Stomach (tissue), 9 donors: ENCODE data around the gene FUZ. TPM values are rescaled to one million over a fixed set of nuclear protein-coding genes. Genes with fewer than 3 reads are reported as not detected.

Source experiments
- DNase-seq, 2 donors: peaks; one replicate each; pipeline versions ENCODE4 v3.0.0 to v3.0.0-alpha.2; 2013 to 2019
- H3K27ac ChIP-seq, 5 donors: fragments of 200-600 bp in 4 of 5; sonication (generic) in 4 of 5; one replicate each; pipeline ENCODE4 v1.5.1; 2013 to 2019; ENCODE audit warnings: mild to moderate bottlenecking in 1 of 5, moderate library complexity in 1 of 5
- H3K27me3 ChIP-seq, 3 donors: fragments of 200-600 bp; sonication (generic); one replicate each; pipeline ENCODE4 v1.5.1; 2017 to 2019; ENCODE audit warnings: mixed run types in 1 of 3
- H3K36me3 ChIP-seq, 4 donors: fragments of 200-600 bp; sonication (generic); 1 replicate in 3 of 4; 2 replicates in 1 of 4; pipeline ENCODE4 v1.5.1; 2016 to 2019
- H3K4me1 ChIP-seq, 4 donors: fragments of 200-600 bp; sonication (generic); one replicate each; pipeline ENCODE4 v1.5.1; 2016 to 2019
- H3K4me3 ChIP-seq, 4 donors: fragments of 200-600 bp; sonication (generic) in 3 of 4; one replicate each; pipeline ENCODE4 v1.5.1; 2016 to 2019; ENCODE audit warnings: mild to moderate bottlenecking in 1 of 4
- H3K9me3 ChIP-seq, 4 donors: fragments of 200-600 bp; sonication (generic); one replicate each; pipeline ENCODE4 v1.5.1; 2016 to 2019
- EP300 ChIP-seq: sonication (generic); formaldehyde crosslinking; IDR thresholded peaks from one replicate; pipeline ENCODE4 v1.6.1; 2017; ENCODE audit warnings: antibody characterized with exemption
- POLR2A ChIP-seq, 4 donors: fragments of 450-650 bp; IDR thresholded peaks; one replicate each; pipeline ENCODE4 v1.6.1; 2016; ENCODE audit warnings: antibody characterized with exemption in 4 of 4, control low read depth in 2 of 4, mild to moderate bottlenecking in 1 of 4, moderate library complexity in 1 of 4
- POLR2AphosphoS5 ChIP-seq, 3 donors: sonication (generic); formaldehyde crosslinking; IDR thresholded peaks; one replicate each; pipeline ENCODE4 v1.6.1; 2016; ENCODE audit warnings: antibody characterized with exemption in 3 of 3
- WGBS, 5 donors: extraction: QIAGEN DNeasy Blood & Tissue Kit in 3 of 5; methylation state at CpG; one replicate each; pipeline versions ENCODE4 v1.1.5 to v1.1.7; 2013 to 2018; 5-methylcytosine and 5-hydroxymethylcytosine counted together
- intact Hi-C: fragments of 100-400 bp; cut with DNase I; formaldehyde crosslinking; loops from one replicate; pipeline ENCODE4 v1.15.1; 2023; ENCODE audit warnings: low total_unique reads
- polyA plus RNA-seq, 3 donors: library from polyadenylated mRNA; stranded (reverse); fragments of 200-250 nt; gene quantifications; one replicate each; pipeline ENCODE4 v1.2.3, GENCODE V29; 2013
- total RNA-seq, 5 donors: library from RNA; depleted of rRNA; stranded (reverse); fragments of >200 nt; gene quantifications; one replicate each; pipeline versions ENCODE4 v1.1.0 to v1.2.3, GENCODE V29; 2014 to 2016
- TF ChIP-seq, protein P1 (sequence below), 7 experiments: fragments of 450-650 bp in 4 of 7; fragments of 200-600 bp in 3 of 7; sonication (generic) in 3 of 7; IDR thresholded peaks; one replicate each; pipeline ENCODE4 v1.5.1; 2016 to 2019; ENCODE audit warnings: antibody characterized with exemption in 7 of 7, control low read depth in 2 of 7, mild to moderate bottlenecking in 1 of 7
- donor health status: healthy with polysubstance abuse.
- donor health status: Bipolar disorder and iron deficiency.
- donor health status: healthy.

FUZ gene
- total and polyA plus RNA-seq, 8 donors: 1.2 to 37.4 (median 15.5) TPM

DNA sequence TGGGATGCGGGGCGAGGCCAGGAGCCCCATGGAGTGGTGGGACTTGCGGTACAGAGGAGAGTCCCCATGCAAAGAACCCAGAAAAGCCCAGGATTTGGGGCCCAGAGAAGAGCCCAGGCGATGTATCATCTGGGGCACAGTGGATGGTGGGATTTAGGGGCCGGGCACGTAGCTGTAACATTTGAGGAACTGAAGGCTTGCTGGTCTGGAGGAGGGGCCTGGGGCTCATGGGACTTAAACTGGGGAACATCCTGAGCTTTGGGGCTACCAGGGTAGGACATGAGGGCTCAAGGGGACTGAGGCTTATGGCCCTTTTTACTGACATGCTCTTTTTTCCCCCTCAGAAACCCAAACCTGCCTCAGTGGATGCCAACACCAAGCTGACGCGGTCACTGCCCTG is 18.5 kb upstream of the FUZ start:
- Histone ChIP-seq H3K4me1 (peaks cover 0 to 14% (median 1%) of the 10 kb centered on the region in 4 donors), H3K4me3 (no peak overlapping the region), H3K27ac (no peak overlapping the region), H3K36me3 (peaks cover 84 to 100% (median 100%) of the 10 kb centered on the region in 4 donors), H3K9me3 (no peaks in the 10 kb centered on the region), H3K27me3 (no peaks in the 10 kb centered on the region)
- TF ChIP-seq POLR2A (IDR thresholded peaks at IDR 0.05) (no peak), POLR2AphosphoS5 (IDR thresholded peaks at IDR 0.05) (no peak)
- TF ChIP-seq, protein P1, sequence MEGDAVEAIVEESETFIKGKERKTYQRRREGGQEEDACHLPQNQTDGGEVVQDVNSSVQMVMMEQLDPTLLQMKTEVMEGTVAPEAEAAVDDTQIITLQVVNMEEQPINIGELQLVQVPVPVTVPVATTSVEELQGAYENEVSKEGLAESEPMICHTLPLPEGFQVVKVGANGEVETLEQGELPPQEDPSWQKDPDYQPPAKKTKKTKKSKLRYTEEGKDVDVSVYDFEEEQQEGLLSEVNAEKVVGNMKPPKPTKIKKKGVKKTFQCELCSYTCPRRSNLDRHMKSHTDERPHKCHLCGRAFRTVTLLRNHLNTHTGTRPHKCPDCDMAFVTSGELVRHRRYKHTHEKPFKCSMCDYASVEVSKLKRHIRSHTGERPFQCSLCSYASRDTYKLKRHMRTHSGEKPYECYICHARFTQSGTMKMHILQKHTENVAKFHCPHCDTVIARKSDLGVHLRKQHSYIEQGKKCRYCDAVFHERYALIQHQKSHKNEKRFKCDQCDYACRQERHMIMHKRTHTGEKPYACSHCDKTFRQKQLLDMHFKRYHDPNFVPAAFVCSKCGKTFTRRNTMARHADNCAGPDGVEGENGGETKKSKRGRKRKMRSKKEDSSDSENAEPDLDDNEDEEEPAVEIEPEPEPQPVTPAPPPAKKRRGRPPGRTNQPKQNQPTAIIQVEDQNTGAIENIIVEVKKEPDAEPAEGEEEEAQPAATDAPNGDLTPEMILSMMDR (IDR thresholded peaks at IDR 0.05): no peak
- WGBS, 5 donors: 90 to 96% (median 94%) methylated on average over 8 of the region's 8 CpGs
- intact Hi-C loops: no loop called here
- DNase-seq: no peak

DNA sequence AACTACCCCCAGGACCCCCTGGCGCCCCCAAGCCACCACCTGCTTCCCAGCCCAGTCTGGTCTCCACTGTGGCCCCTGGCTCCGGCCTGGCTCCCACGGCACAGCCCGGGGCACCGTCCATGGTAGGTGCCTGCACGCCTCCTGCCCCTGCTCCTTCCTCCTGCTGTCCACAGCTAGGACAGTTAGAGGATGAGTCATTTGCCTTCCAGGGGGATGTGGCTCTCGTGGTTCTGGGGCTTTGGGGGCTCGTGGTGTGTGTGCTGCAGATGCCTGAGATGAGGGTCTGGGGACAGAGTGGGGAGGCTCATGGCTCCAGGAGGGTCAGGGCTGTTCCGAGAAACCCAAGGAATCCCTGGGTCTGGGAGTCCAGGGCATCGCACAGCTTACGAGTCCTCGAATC is 17.7 kb upstream of the FUZ start:
- TF ChIP-seq, protein P1 (IDR thresholded peaks at IDR 0.05): no peak
- no peak for TF ChIP-seq POLR2AphosphoS5 (IDR thresholded peaks at IDR 0.05)
- no peak for DNase-seq
- H3K27ac ChIP-seq: no peak overlapping the region
- no peaks in the 10 kb centered on the region for H3K27me3 ChIP-seq
- no peak overlapping the region for H3K4me3 ChIP-seq
- peaks cover 0 to 14% (median 7%) of the 10 kb centered on the region in 4 donors for H3K4me1 ChIP-seq
- no peaks in the 10 kb centered on the region for H3K9me3 ChIP-seq
- WGBS, 5 donors: 92 to 98% (median 95%) methylated on average over 6 to 12 of the region's 12 CpGs
- H3K36me3 ChIP-seq: peaks cover 76 to 100% (median 93%) of the 10 kb centered on the region in 4 donors
- intact Hi-C loops: no loop called here

DNA sequence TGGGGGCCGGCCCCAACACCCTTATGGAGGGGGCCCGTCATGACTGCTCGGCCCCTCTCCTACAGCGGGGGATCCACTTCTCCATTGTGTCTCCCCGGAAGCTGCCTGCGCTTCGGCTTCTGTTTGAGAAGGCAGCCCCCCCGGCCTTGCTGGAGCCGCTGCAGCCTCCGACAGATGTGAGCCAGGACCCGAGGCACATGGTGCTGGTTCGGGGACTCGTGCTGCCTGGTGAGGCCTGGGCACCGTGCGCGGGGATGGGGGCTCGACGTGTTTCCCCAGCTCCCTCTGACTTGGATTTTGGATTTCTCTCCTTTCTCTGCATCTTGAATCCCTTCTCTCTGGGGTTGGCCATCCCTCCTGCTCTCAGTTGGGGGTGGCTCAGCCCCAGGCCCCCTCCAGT is 16.6 kb upstream of the FUZ start:
- Histone ChIP-seq H3K27ac (no peak overlapping the region), H3K36me3 (peaks cover 66 to 94% (median 83%) of the 10 kb centered on the region in 4 donors), H3K4me3 (no peak overlapping the region), H3K27me3 (no peaks in the 10 kb centered on the region), H3K4me1 (peaks cover 0 to 21% (median 12%) of the 10 kb centered on the region in 4 donors), H3K9me3 (no peaks in the 10 kb centered on the region)
- DNase-seq: no peak
- TF ChIP-seq POLR2A (IDR thresholded peaks at IDR 0.05): no peak
- TF ChIP-seq POLR2AphosphoS5 (IDR thresholded peaks at IDR 0.05): no peak
- TF ChIP-seq EP300: no peak
- TF ChIP-seq, protein P1 (IDR thresholded peaks at IDR 0.05): no peak
- intact Hi-C loops: no loop called here
- WGBS, 5 donors: 92 to 97% (median 95%) methylated on average over 8 to 18 of the region's 18 CpGs

DNA sequence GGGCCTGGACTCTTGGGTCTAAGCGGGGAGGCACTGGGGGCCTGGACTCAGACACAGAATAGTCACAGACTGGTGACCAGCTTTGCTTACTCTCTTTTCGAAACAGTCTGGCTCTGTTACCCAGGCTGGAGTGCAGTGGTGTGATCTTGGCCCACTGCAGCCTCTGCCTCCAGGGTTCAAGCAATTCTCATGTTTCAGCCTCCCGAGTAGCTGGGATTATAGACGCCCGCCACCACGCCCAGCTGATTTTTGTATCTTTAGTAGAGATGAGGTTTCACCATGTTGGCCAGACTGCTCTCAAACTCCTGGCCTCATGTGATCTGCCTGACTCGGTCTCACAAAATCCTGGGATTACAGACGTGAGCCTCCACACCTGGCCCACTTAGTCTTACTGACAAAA is 16.1 kb upstream of the FUZ start:
- intact Hi-C loops: no loop called here

More for the DNA sequence above, 16.1 kb upstream of the FUZ start:
- Histone ChIP-seq H3K4me1 (peaks cover 0 to 24% (median 12%) of the 10 kb centered on the region in 4 donors), H3K36me3 (peaks cover 64 to 90% (median 82%) of the 10 kb centered on the region in 4 donors), H3K27me3 (no peaks in the 10 kb centered on the region), H3K4me3 (no peak overlapping the region), H3K9me3 (no peaks in the 10 kb centered on the region), H3K27ac (no peak overlapping the region)
- TF ChIP-seq, protein P1 (IDR thresholded peaks at IDR 0.05): no peak
- no peak for TF ChIP-seq EP300
- no peak for TF ChIP-seq POLR2AphosphoS5 (IDR thresholded peaks at IDR 0.05)
- TF ChIP-seq POLR2A (IDR thresholded peaks at IDR 0.05): no peak
- WGBS, 5 donors: 84 to 94% (median 91%) methylated on average over 6 to 8 of the region's 8 CpGs
- no peak for DNase-seq
